Measurements from ENCODE around the gene TRHDE. TPM values are rescaled to one million over a fixed set of nuclear protein-coding genes. Genes with fewer than 3 reads are reported as not detected.

The TRHDE gene
- total RNA-seq, 6 experiments from 2014 or later: 65.7 to 106 (median 93.3) TPM

DNA sequence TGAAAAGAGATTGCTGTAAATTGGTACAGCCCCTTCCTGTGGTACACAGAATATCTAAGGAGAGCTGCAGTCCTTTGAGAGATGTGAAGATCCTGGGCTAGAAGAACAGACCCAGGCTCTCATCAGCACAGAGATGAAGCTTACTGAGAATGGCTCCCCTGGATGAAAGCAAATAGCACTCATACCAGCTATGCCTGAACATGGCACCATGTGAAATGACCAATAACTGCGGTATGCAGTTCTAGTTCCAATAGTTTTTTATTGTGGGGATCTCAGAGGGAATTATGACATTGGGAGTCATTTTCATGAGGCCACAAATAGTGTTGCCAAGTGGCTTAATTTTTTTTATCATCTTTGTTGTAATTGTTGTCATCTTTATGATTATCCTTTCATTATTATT, 15.4 kb upstream of the TRHDE start:
- Mint-ChIP-seq H3K4me1 (ENCODE audit: low read depth) (peaks cover 56% of the 10 kb centered on the region), H3K9me3 (peaks cover 11% of the 10 kb centered on the region; the same call in 1 of the 2 replicates), H3K27ac (no peak overlapping the region; the same call in 1 of the 2 replicates), H3K36me3 (ENCODE audit: low read depth) (peaks cover 95% of the 10 kb centered on the region), H3K4me3 (no peak overlapping the region), H3K27me3 (ENCODE audit: insufficient read depth) (no peaks in the 10 kb centered on the region; the same call in 1 of the 2 replicates)
- DNase-seq: no peak
- no peak for TF ChIP-seq CTCF (IDR thresholded peaks at IDR 0.05)

DNA sequence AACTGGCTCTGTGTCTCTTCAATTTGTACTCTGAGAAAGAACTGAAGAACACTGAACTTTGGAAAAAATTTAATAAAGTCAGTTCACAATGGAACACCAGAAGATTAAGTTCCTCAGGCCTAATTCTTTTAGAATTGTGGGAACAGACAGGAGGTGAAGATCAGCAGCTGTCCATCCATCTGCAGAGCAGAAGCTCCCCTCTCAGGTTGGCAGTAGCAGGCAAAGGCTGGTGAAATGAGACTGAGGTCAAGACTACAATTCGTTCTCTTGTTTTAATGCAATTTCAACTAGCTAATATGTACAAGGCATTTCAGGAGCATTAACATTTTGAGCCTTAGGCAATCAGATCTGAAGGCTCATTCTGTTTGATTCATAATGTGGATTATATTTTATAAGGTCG, 10.3 kb upstream of the TRHDE start:
- Mint-ChIP-seq H3K27ac (peak overlapping the region; percentile 38), H3K4me3 (no peak overlapping the region), H3K36me3 (ENCODE audit: low read depth) (peaks cover 69% of the 10 kb centered on the region), H3K9me3 (no peaks in the 10 kb centered on the region), H3K27me3 (ENCODE audit: insufficient read depth) (no peaks in the 10 kb centered on the region; the same call in 1 of the 2 replicates), H3K4me1 (ENCODE audit: low read depth) (peaks cover 70% of the 10 kb centered on the region)
- DNase-seq: no peak
- no peak for TF ChIP-seq CTCF (IDR thresholded peaks at IDR 0.05)

- Mint-ChIP-seq H3K9me3 (no peaks in the 10 kb centered on the region), H3K27ac (peak overlapping the region; percentile 21; the same call in 1 of the 2 replicates), H3K27me3 (ENCODE audit: insufficient read depth) (no peaks in the 10 kb centered on the region), H3K36me3 (ENCODE audit: low read depth) (peaks cover 57% of the 10 kb centered on the region), H3K4me3 (0 out of 2 replicates have a peak overlapping the region, but pooled peaks have one; percentile 24), H3K4me1 (ENCODE audit: low read depth) (peaks cover 67% of the 10 kb centered on the region)
- no peak for DNase-seq
- TF ChIP-seq CTCF (IDR thresholded peaks at IDR 0.05): peak; percentile 76
These were observed 7.5 kb upstream of the TRHDE start for GRCh38 chr12:72264548-72265175.

DNA sequence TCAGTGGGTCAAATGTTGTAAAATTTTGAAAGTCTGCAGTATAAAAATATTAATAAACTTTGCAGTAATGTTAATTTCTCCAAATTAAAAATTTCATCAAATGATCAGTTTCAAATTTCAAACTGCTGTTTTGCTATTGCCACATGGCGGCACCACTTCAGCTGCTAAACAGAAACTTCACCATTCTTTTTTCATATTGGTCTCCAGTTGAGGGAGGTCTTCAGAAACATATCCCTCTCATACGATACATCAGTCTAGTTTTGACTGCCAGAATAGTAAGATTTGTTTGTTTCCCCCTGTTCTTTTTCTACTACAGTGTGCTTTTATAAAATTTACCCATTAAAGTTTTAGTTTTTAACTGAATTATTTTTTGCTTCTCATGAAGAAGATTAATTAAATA, 4.2 kb upstream of the TRHDE start:
- DNase-seq: no peak
- Mint-ChIP-seq H3K27me3 (ENCODE audit: insufficient read depth) (no peaks in the 10 kb centered on the region; the same call in 1 of the 2 replicates), H3K27ac (peak overlapping the region; percentile 66; the same call in 1 of the 2 replicates), H3K36me3 (ENCODE audit: low read depth) (peaks cover 62% of the 10 kb centered on the region), H3K9me3 (peaks cover 5% of the 10 kb centered on the region; the same call in 1 of the 2 replicates), H3K4me1 (ENCODE audit: low read depth) (peaks cover 61% of the 10 kb centered on the region), H3K4me3 (peak overlapping the region; percentile 98)
- peak; percentile 76 for TF ChIP-seq CTCF (IDR thresholded peaks at IDR 0.05)

DNA sequence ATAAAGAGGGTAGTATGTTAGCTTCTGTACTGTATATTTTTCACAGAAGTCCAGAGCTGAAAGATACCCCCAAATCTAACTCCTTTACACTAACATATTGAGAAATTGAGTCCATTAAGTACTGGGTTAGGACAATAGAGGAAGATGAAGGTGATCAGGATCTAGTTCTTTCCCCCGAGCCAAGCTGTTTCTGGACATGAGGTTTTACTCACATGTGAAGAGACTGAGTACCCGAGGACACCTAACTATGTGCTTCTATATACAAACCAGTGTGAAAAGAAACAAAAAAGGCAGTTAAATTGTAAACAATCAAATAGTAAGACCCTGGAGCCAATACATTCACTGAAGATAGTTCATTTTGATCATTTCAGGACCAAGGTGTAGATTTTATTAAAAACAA, 3.8 kb upstream of the TRHDE start:
- peaks cover 5% of the 10 kb centered on the region; the same call in 1 of the 2 replicates for H3K9me3 Mint-ChIP-seq
- no peak for DNase-seq
- peak overlapping the region; percentile 66 for H3K27ac Mint-ChIP-seq
- H3K4me1 Mint-ChIP-seq (ENCODE audit: low read depth): peaks cover 57% of the 10 kb centered on the region
- no peaks in the 10 kb centered on the region; the same call in 1 of the 2 replicates for H3K27me3 Mint-ChIP-seq (ENCODE audit: insufficient read depth)
- TF ChIP-seq CTCF (IDR thresholded peaks at IDR 0.05): no peak
- H3K36me3 Mint-ChIP-seq (ENCODE audit: low read depth): peaks cover 61% of the 10 kb centered on the region
- peak overlapping the region; percentile 98 for H3K4me3 Mint-ChIP-seq
